Activated naive CD4-positive, alpha-beta T cell treated with anti-CD3 and anti-CD28 coated beads, Interleukin-2, amount 50 U/mL, for 24 hours (primary cell): Measurements from ENCODE around the gene ZGPAT.

Experiments used
- H3K27ac Mint-ChIP-seq: one replicate; pipeline ENCODE4 v1.8.0; 2021; ENCODE audit warnings: mild to moderate bottlenecking, mixed read lengths
- H3K27me3 Mint-ChIP-seq: one replicate; pipeline ENCODE4 v1.8.0; 2021; ENCODE audit warnings: mixed read lengths
- H3K36me3 Mint-ChIP-seq: one replicate; pipeline ENCODE4 v1.8.0; 2021; ENCODE audit warnings: mixed read lengths
- H3K4me1 Mint-ChIP-seq: one replicate; pipeline ENCODE4 v1.8.0; 2021; ENCODE audit warnings: mixed read lengths
- H3K4me3 Mint-ChIP-seq: one replicate; pipeline ENCODE4 v1.8.0; 2021; ENCODE audit warnings: mild to moderate bottlenecking, mixed read lengths
- H3K9me3 Mint-ChIP-seq: one replicate; pipeline ENCODE4 v1.8.0; 2021; ENCODE audit warnings: mixed read lengths

ZGPAT gene

DNA sequence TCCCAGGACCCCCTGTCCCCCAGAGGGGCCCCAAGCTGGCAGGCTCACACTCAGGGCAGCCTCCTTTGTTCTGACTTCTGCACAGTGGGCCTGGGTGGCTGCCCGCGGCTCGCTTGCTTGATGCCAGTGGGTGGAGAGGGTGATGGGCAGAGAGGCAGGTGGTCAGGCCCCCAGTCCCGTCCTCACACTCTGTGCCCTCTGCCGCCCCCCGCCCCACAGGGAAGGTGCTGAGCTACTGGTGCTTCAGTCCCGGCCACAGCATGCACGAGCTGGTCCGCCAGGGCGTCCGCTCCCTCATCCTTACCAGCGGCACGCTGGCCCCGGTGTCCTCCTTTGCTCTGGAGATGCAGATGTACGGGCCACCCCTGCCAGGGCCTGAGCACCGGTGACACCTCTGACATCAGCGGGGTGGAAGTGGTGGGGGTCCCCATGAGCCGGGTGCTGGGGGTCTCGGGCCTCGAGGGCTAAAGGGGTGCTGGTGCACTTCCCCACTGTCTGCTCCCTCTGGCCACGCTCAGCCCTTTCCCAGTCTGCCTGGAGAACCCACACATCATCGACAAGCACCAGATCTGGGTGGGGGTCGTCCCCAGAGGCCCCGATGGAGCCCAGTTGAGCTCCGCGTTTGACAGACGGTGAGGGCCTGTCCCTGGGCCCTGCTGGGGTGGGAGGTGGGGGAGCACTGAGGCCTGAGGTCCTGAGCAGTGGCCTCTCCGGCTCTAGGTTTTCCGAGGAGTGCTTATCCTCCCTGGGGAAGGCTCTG, 20.2 kb upstream of the ZGPAT start:
- H3K9me3 Mint-ChIP-seq: no peaks in the 10 kb centered on the region
- no peak overlapping the region for H3K27ac Mint-ChIP-seq
- peaks cover 8% of the 10 kb centered on the region for H3K4me1 Mint-ChIP-seq
- no peaks in the 10 kb centered on the region for H3K36me3 Mint-ChIP-seq
- no peak overlapping the region for H3K4me3 Mint-ChIP-seq
- H3K27me3 Mint-ChIP-seq: no peaks in the 10 kb centered on the region

DNA sequence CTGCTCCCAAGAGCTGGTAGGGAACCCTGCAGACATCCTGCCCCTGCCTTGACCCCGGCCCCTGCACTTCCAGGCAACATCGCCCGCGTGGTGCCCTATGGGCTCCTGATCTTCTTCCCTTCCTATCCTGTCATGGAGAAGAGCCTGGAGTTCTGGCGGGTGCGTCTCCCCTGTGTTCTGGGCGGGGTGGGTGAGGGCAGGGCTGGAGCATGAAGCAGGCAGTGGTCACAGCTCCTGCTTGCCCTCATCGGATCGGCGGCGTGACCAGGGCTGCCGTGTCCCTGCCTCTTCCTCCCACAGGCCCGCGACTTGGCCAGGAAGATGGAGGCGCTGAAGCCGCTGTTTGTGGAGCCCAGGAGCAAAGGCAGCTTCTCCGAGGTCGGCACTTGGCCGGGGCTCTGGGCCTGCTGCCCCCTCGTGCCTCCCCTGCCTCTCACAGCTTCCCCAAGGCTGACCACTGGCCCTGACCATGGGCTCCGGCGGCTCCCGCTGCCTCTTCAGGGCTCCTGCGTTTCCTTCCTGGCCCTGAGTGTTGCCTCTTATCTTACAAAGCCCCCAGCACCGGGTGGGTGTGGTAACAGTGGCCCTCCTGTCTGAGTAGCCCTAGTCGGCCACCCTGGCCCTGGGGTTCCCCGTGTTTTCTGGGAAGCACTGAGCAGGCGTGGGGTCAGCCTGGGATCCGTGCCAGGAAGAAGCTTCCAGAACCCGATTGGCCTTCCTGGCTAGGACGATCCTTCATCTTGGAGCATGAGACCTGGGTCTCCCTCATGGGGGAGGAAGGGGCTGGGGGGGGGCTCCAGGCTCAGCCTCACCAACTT, 19.4 kb upstream of the ZGPAT start:
- H3K36me3 Mint-ChIP-seq: no peaks in the 10 kb centered on the region
- H3K4me3 Mint-ChIP-seq: no peak overlapping the region
- H3K9me3 Mint-ChIP-seq: no peaks in the 10 kb centered on the region
- no peak overlapping the region for H3K27ac Mint-ChIP-seq
- H3K4me1 Mint-ChIP-seq: peaks cover 8% of the 10 kb centered on the region
- no peaks in the 10 kb centered on the region for H3K27me3 Mint-ChIP-seq

DNA sequence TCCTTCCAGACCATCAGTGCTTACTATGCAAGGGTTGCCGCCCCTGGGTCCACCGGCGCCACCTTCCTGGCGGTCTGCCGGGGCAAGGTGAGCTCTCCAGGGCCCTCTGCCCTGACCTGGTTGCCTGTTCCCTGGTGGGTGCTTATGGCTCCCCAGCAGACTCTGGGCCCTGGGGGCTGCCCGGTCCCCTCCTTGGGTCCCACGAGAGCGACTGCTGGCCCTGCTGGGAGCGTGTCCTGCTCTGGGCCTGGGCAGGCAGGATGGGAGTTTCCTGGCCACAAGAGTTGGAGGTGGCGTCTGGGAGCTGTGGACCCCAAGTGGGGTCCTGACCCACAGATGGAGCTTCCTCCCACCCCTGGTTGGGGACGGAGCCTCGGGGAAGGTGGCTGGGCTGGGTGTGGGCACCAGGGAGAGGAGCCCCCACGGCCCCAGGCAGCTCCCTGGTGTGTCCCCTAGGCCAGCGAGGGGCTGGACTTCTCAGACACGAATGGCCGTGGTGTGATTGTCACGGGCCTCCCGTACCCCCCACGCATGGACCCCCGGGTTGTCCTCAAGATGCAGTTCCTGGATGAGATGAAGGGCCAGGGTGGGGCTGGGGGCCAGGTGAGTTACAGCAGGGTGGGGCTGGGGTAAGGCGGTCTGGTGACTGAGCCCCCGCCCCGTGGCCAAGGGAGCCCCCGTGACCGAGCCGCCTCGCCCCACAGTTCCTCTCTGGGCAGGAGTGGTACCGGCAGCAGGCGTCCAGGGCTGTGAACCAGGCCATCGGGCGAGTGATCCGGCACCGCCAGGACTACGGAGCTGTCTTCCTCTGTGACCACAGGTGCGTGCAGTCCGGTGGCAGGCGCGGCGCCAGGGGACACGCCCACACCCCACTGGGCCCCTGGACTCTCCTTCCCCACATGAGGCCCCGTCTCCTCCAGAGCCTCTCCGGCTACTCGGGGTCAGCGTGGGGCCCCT, 18.5 kb upstream of the ZGPAT start:
- Mint-ChIP-seq H3K27me3 (no peaks in the 10 kb centered on the region), H3K4me3 (no peak overlapping the region), H3K9me3 (no peaks in the 10 kb centered on the region), H3K4me1 (peaks cover 5% of the 10 kb centered on the region), H3K27ac (no peak overlapping the region), H3K36me3 (no peaks in the 10 kb centered on the region)

DNA sequence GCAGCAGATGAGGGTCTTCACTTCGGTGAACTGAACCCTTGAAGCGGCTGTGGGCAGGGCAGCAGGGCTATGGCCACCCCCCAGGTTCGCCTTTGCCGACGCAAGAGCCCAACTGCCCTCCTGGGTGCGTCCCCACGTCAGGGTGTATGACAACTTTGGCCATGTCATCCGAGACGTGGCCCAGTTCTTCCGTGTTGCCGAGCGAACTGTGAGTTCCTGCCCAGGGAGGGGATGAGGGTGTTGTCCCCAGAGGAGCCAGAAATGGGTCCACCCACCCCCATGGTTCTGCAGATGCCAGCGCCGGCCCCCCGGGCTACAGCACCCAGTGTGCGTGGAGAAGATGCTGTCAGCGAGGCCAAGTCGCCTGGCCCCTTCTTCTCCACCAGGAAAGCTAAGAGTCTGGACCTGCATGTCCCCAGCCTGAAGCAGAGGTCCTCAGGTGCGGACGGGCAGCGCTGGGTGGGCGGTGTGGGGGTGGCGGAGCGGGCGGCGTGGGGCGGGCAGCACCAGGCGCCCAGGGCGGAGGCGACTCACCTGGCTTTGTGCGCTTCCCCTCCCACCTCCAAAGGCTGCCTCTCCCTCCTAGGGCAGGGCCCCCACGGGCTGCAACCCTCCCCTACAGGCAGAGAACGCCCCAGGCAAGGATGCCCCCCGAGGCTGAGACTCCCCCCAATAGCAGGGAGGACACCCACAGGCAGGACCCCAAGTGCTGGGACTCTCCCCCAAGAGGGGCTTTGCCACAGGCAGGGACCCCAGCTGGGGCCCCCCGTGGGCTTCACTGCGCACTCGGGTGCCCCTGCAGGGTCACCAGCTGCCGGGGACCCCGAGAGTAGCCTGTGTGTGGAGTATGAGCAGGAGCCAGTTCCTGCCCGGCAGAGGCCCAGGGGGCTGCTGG, 17.6 kb upstream of the ZGPAT start:
- H3K27me3 Mint-ChIP-seq: no peaks in the 10 kb centered on the region
- H3K4me1 Mint-ChIP-seq: peaks cover 5% of the 10 kb centered on the region
- no peak overlapping the region for H3K27ac Mint-ChIP-seq
- H3K36me3 Mint-ChIP-seq: no peaks in the 10 kb centered on the region
- no peak overlapping the region for H3K4me3 Mint-ChIP-seq
- no peaks in the 10 kb centered on the region for H3K9me3 Mint-ChIP-seq

DNA sequence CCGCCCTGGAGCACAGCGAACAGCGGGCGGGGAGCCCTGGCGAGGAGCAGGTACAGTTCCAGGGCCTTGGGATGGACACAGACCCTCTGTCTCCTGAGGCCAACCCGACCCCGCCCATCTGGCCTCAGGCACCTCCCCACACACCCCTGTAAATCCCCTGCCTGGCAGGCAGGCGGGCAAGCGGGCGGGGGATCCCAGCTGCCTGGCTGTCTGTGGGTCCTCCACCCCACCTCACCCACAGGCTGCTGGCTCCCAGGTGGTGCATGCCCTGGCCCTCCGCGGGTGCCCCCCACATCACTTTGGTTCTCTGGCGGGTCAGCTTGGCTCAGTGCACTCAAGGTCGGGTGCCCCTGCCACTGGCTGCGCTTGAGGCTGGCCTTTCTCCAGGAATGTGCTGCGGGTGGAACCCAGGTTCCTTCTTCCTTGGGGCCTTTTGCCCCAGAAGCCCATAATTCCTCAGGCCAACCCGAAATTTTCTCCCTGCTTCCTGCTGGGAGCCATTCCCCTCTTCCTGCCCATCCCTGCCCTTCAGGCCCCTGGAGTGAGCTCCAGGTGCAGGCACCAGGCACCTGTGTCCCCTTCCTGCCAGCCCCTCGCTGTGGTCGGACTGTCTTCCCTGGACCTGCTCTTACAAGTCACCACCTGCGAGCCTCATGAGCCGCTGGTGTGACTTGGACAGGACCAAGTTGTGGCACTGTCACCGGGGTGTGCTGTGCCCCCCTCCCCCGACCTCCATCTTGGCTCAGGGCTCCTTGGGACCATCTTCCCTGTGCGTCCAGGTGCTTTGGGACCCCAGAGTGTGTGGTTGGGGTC, 16.7 kb upstream of the ZGPAT start:
- no peaks in the 10 kb centered on the region for H3K27me3 Mint-ChIP-seq
- no peaks in the 10 kb centered on the region for H3K9me3 Mint-ChIP-seq
- H3K4me3 Mint-ChIP-seq: no peak overlapping the region
- H3K36me3 Mint-ChIP-seq: no peaks in the 10 kb centered on the region
- H3K27ac Mint-ChIP-seq: peak overlapping the region; percentile 55
- H3K4me1 Mint-ChIP-seq: peaks cover 10% of the 10 kb centered on the region

DNA sequence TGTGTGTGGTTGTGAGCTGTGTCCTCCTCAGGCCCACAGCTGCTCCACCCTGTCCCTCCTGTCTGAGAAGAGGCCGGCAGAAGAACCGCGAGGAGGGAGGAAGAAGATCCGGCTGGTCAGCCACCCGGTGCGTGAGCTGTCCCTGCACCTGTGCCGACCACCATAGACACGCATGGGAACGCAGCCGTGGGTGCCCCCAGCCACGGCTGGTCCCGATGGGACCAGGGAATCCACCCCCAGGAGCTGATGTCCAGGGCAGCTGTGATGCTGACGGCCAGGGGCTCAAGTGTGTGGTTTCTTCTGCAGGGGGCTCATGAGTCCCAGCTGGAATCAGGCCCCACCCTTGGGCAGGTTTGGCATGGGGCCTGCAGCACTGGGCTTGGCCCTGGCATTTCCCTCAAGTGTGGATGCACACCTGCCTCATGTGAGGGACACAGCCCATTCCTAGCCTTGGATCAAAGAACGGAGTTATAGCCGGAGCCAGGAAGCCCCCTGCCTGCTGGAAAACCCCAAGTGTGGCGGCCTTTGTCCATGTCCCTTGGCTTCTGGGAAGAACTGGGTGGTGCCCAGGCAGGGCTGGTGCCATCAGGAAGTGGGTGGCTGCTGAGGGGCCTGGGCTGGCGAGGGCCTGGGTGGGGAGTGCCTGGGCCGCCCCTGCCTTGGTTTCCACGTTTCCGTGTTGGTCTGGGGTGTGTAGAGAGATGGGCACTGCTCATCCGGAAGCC, 16.0 kb upstream of the ZGPAT start:
- H3K27ac Mint-ChIP-seq: peak overlapping the region; percentile 55
- H3K4me1 Mint-ChIP-seq: peaks cover 9% of the 10 kb centered on the region
- H3K4me3 Mint-ChIP-seq: no peak overlapping the region
- H3K27me3 Mint-ChIP-seq: no peaks in the 10 kb centered on the region
- no peaks in the 10 kb centered on the region for H3K36me3 Mint-ChIP-seq
- no peaks in the 10 kb centered on the region for H3K9me3 Mint-ChIP-seq

DNA sequence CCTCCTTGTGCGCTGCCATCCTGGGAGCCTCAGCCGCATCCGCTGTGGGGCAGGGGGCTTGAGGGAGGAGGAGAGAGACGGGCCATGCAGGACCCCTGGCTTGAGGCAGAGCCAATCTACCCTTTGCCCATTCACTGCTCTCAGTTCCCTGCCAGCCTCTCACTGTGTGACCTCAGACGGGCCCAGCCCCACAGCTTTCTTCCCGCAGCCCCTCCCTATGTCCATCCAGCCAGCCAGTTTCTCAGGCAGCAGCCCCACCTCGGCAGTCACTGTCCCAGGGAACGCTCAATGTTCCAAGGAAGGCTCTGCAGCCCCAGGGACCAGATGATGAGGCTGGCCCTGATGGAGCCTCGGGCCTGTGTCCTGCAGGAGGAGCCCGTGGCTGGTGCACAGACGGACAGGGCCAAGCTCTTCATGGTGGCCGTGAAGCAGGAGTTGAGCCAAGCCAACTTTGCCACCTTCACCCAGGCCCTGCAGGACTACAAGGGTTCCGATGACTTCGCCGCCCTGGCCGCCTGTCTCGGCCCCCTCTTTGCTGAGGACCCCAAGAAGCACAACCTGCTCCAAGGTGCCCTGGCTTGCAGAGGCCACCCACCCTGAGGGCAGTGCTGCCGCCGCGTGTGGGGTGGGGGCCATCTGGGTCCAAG, 15.3 kb upstream of the ZGPAT start:
- H3K9me3 Mint-ChIP-seq: no peaks in the 10 kb centered on the region
- H3K4me3 Mint-ChIP-seq: no peak overlapping the region
- H3K27ac Mint-ChIP-seq: peak overlapping the region; percentile 55
- H3K27me3 Mint-ChIP-seq: no peaks in the 10 kb centered on the region
- H3K4me1 Mint-ChIP-seq: peaks cover 7% of the 10 kb centered on the region
- no peaks in the 10 kb centered on the region for H3K36me3 Mint-ChIP-seq

DNA sequence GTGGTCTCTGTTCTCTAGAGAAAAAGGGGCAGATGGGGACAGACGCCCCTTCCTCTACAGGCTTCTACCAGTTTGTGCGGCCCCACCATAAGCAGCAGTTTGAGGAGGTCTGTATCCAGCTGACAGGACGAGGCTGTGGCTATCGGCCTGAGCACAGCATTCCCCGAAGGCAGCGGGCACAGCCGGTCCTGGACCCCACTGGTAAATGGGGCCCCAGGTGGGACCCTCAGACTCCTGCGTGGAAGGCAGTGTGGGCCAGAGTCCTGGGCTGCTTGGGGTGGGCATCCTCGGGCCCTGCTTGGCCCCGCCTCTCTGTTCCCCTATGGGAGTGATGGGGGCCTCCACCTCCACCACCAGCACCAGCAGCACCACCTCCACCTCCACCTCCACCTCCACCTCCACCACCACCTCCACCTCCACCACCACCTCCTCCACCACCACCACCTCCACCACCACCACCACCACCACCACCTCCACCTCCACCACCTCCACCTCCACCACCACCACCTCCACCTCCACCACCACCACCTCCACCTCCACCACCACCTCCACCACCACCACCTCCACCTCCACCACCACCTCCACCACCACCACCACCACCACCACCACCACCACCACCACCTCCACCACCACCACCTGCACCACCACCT, 14.6 kb upstream of the ZGPAT start:
- no peaks in the 10 kb centered on the region for H3K27me3 Mint-ChIP-seq
- no peaks in the 10 kb centered on the region for H3K9me3 Mint-ChIP-seq
- H3K27ac Mint-ChIP-seq: no peak overlapping the region
- H3K36me3 Mint-ChIP-seq: no peaks in the 10 kb centered on the region
- no peak overlapping the region for H3K4me3 Mint-ChIP-seq
- H3K4me1 Mint-ChIP-seq: peaks cover 7% of the 10 kb centered on the region

DNA sequence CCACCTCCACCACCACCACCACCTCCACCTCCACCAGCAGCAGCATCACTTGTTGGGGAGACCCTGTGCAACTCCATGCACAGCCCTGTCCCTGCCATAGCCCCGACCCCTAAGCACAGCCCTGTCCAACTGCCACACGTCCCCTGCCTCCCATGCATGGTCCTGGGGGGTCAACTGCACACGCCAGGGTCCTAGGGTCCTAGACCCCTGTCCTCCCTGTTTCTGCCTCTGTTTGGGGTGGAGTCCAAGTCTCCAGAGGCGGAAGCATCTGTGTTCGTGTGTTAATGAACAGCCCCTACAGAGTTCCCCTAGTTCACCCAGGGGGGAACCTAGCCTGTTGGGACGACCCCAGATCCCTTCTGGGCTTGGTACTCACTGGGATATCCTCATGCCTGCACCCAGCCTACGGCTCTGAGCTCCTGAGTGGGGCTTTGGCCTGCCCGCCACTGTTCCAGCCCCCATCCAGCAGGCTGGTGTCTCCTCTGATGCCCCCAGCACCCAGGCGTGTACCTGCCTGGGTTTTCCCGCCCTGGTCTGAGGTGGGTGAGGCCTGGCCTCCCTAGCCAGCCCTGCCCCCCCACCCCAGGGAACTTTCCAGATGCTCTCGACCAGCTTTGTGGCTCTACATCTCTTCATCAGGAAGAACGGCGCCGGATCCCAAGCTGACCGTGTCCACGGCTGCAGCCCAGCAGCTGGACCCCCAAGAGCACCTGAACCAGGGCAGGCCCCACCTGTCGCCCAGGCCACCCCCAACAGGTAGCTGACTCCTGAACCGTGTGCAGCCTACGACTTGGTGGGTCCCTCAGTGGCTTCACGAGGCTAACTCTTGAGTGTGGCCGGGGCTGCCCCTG, 13.9 kb upstream of the ZGPAT start:
- Mint-ChIP-seq H3K27ac (peak overlapping the region; percentile 30), H3K4me1 (peaks cover 7% of the 10 kb centered on the region), H3K27me3 (no peaks in the 10 kb centered on the region), H3K4me3 (no peak overlapping the region), H3K36me3 (no peaks in the 10 kb centered on the region), H3K9me3 (no peaks in the 10 kb centered on the region)

DNA sequence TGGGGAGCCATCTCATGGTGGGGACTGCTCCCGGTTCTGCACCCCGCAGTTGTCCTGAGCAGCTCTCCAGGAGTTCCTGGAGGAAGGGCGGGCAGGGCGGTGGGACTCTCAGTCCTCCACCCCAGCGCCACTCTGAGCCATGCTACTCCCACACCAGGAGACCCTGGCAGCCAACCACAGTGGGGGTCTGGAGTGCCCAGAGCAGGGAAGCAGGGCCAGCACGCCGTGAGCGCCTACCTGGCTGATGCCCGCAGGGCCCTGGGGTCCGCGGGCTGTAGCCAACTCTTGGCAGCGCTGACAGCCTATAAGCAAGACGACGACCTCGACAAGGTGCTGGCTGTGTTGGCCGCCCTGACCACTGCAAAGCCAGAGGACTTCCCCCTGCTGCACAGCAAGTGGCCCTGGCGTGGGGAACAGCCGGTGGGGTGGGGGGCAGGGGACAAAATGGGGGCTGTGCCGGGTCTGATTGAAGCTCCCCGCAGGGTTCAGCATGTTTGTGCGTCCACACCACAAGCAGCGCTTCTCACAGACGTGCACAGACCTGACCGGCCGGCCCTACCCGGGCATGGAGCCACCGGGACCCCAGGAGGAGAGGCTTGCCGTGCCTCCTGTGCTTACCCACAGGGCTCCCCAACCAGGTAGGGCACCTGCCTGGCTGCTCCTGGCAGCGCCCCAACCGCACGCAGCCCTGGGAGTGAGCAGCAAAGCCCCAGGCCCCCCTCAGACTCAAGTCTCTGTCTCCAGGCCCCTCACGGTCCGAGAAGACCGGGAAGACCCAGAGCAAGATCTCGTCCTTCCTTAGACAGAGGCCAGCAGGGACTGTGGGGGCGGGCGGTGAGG, 13.0 kb upstream of the ZGPAT start:
- Mint-ChIP-seq H3K9me3 (no peaks in the 10 kb centered on the region), H3K27ac (no peak overlapping the region), H3K27me3 (no peaks in the 10 kb centered on the region), H3K4me1 (peaks cover 12% of the 10 kb centered on the region), H3K4me3 (no peak overlapping the region), H3K36me3 (no peaks in the 10 kb centered on the region)

DNA sequence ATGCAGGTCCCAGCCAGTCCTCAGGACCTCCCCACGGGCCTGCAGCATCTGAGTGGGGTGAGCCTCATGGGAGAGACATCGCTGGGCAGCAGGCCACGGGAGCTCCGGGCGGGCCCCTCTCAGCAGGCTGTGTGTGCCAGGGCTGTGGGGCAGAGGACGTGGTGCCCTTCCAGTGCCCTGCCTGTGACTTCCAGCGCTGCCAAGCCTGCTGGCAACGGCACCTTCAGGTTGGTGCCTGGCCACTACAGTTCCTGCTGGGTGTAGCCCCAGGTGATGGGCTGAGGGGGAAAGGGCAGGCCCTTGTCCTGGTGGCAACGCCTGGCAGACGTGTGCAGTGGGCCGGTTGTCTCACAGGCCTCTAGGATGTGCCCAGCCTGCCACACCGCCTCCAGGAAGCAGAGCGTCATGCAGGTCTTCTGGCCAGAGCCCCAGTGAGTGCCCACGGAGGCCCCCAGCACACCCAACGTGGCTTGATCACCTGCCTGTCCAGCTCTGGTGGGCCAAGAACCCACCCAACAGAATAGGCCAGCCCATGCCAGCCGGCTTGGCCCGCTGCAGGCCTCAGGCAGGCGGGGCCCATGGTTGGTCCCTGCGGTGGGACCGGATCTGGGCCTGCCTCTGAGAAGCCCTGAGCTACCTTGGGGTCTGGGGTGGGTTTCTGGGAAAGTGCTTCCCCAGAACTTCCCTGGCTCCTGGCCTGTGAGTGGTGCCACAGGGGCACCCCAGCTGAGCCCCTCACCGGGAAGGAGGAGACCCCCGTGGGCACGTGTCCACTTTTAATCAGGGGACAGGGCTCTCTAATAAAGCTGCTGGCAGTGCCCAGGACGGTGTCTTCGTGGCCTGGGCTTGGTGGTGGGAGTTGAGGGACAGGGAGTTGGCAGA, 12.2 kb upstream of the ZGPAT start:
- H3K36me3 Mint-ChIP-seq: no peaks in the 10 kb centered on the region
- no peak overlapping the region for H3K4me3 Mint-ChIP-seq
- no peaks in the 10 kb centered on the region for H3K27me3 Mint-ChIP-seq
- no peak overlapping the region for H3K27ac Mint-ChIP-seq
- H3K4me1 Mint-ChIP-seq: peaks cover 15% of the 10 kb centered on the region
- no peaks in the 10 kb centered on the region for H3K9me3 Mint-ChIP-seq
